ENCODE measurements around the gene TLR5. TPM values are rescaled to one million over a fixed set of nuclear protein-coding genes. Genes with fewer than 3 reads are reported as not detected.

Gene TLR5
- polyA plus RNA-seq, 1 donor (not counting 4 experiments of a cell fraction or from before 2014, with no cell fraction given) = 1.3 TPM

DNA sequence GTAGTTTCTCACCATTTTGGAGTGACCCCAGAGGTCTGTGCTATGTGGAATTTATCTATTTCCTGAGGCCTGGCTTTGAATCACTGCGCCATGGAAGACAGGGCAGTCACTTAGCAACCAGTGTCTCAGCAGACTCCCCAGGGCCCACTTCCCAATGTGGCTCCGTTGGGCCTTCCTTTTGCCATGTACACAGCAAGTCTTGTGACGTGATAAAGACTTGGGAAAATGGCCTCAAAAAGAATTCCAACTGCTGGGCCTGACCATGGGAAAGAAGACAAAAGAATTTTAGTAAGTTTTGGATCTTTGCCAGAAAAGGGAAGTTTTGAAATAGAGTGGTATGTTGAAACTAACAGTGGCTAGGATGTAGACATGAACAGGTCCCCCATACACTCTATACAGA, 36.2 kb downstream of the TLR5 start:
- no peak overlapping the region for H2AFZ ChIP-seq (ENCODE audit: control insufficient read depth, low read length)
- no peak overlapping the region for H3K4me3 ChIP-seq (ENCODE audit: control insufficient read depth in 2 of 3, extremely low read depth in 1 of 3, insufficient read depth in 2 of 3, low read depth in 1 of 3, low read length in 3 of 3)
- dilution Hi-C loops (cut with MboI; ENCODE audit: extremely low pct_ligation_motif_present, low sequenced_read_pairs) = no loop called here
- no peaks in the 10 kb centered on the region for H3K9me1 ChIP-seq (ENCODE audit: control insufficient read depth, extremely low read depth, insufficient read depth, low read length)
- H3K9me3 ChIP-seq (ENCODE audit: control insufficient read depth, low read depth, low read length) = no peaks in the 10 kb centered on the region
- DNase-seq (ENCODE audit: low read depth, low spot score) = no peak
- FAIRE-seq = no peak
- H3K4me1 ChIP-seq (ENCODE audit: control insufficient read depth, extremely low read depth, insufficient read depth, low read length) = peaks cover 2% of the 10 kb centered on the region
- TF ChIP-seq EZH2 (IDR thresholded peaks at IDR 0.05; ENCODE audit: low read length) (no peak), CTCF (optimal IDR thresholded peaks at IDR 0.05 in 1 of 3, IDR thresholded peaks at IDR 0.05 in 1 of 3, conservative IDR thresholded peaks at IDR 0.05 in 1 of 3; ENCODE audit: extremely low read depth in 1 of 3, insufficient read depth in 2 of 3, low read length in 3 of 3) (no peak)
- no peaks in the 10 kb centered on the region for H4K20me1 ChIP-seq (ENCODE audit: control insufficient read depth, extremely low read depth, insufficient read depth, low read length)
- H3K27me3 ChIP-seq (ENCODE audit: control insufficient read depth, extremely low read depth, insufficient read depth, low read length) = no peaks in the 10 kb centered on the region
- H3K79me2 ChIP-seq (ENCODE audit: control insufficient read depth, insufficient read depth, low read length) = no peaks in the 10 kb centered on the region
- H3K4me2 ChIP-seq (ENCODE audit: control insufficient read depth, extremely low read depth, insufficient read depth, low read depth, low read length) = no peak overlapping the region
- H3K36me3 ChIP-seq (ENCODE audit: control insufficient read depth in 2 of 2, extremely low read depth in 1 of 2, insufficient read depth in 2 of 2, low read length in 2 of 2) = no peaks in the 10 kb centered on the region
- no peak overlapping the region for H3K27ac ChIP-seq (ENCODE audit: control insufficient read depth, insufficient read depth, low read length)
- H3K9ac ChIP-seq (ENCODE audit: control insufficient read depth, extremely low read depth, insufficient read depth, low read length) = no peak overlapping the region

GRCh38 chr1:223105568-223105967, 37.5 kb downstream of the TLR5 start:
- dilution Hi-C loops (cut with MboI; ENCODE audit: extremely low pct_ligation_motif_present, low sequenced_read_pairs) = no loop called here

More at GRCh38 chr1:223105568-223105967, 37.5 kb downstream of the TLR5 start:
- H3K4me2 ChIP-seq (ENCODE audit: control insufficient read depth, extremely low read depth, insufficient read depth, low read depth, low read length) = no peak overlapping the region
- H3K79me2 ChIP-seq (ENCODE audit: control insufficient read depth, insufficient read depth, low read length) = no peaks in the 10 kb centered on the region
- no peaks in the 10 kb centered on the region for H3K9me1 ChIP-seq (ENCODE audit: control insufficient read depth, extremely low read depth, insufficient read depth, low read length)
- no peak overlapping the region for H3K4me3 ChIP-seq (ENCODE audit: control insufficient read depth in 2 of 3, extremely low read depth in 1 of 3, insufficient read depth in 2 of 3, low read depth in 1 of 3, low read length in 3 of 3)
- H3K9me3 ChIP-seq (ENCODE audit: control insufficient read depth, low read depth, low read length) = no peaks in the 10 kb centered on the region
- H3K36me3 ChIP-seq (ENCODE audit: control insufficient read depth in 2 of 2, extremely low read depth in 1 of 2, insufficient read depth in 2 of 2, low read length in 2 of 2) = no peaks in the 10 kb centered on the region
- DNase-seq (ENCODE audit: low read depth, low spot score) (no peak), FAIRE-seq (no peak)
- H3K27me3 ChIP-seq (ENCODE audit: control insufficient read depth, extremely low read depth, insufficient read depth, low read length) = no peaks in the 10 kb centered on the region
- no peak overlapping the region for H3K9ac ChIP-seq (ENCODE audit: control insufficient read depth, extremely low read depth, insufficient read depth, low read length)
- no peak overlapping the region for H2AFZ ChIP-seq (ENCODE audit: control insufficient read depth, low read length)
- TF ChIP-seq CTCF (optimal IDR thresholded peaks at IDR 0.05 in 1 of 3, IDR thresholded peaks at IDR 0.05 in 1 of 3, conservative IDR thresholded peaks at IDR 0.05 in 1 of 3; ENCODE audit: extremely low read depth in 1 of 3, insufficient read depth in 2 of 3, low read length in 3 of 3) (no peak), EZH2 (IDR thresholded peaks at IDR 0.05; ENCODE audit: low read length) (no peak)
- H3K4me1 ChIP-seq (ENCODE audit: control insufficient read depth, extremely low read depth, insufficient read depth, low read length) = peaks cover 2% of the 10 kb centered on the region
- H4K20me1 ChIP-seq (ENCODE audit: control insufficient read depth, extremely low read depth, insufficient read depth, low read length) = no peaks in the 10 kb centered on the region
- no peak overlapping the region for H3K27ac ChIP-seq (ENCODE audit: control insufficient read depth, insufficient read depth, low read length)
